H1 (cell line): Measurements from ENCODE around the gene NID1. TPM values are rescaled to one million over a fixed set of nuclear protein-coding genes. Genes with fewer than 3 reads are reported as not detected.

ENCODE experiments used
- CTCF ChIA-PET: fragments of 300-600 bp; sonication (Branson Sonifier 250); formaldehyde crosslinking; loops from one replicate; lab custom pipeline; 2021; ENCODE audit not compliant: partially characterized antibody; lab: Charles Lee
- POLR2A ChIA-PET: fragments of 300-600 bp; sonication (Branson Sonifier 250); formaldehyde crosslinking; loops from one replicate; lab custom pipeline; 2021; ENCODE audit warnings: inconsistent platforms; ENCODE audit not compliant: partially characterized antibody; lab: Charles Lee
- DNase-seq, 2 experiments: peaks; one replicate each; pipeline versions ENCODE4 v3.0.0 to v3.0.0-alpha.2; 2010 to 2022; ENCODE audit warnings: low spot score in 2 of 2, low read depth in 1 of 2, mixed read lengths in 1 of 2
- FAIRE-seq: peaks from 2 replicates; lab custom pipeline; 2011; peaks lifted over from hg19 to GRCh38; lab: Jason Lieb, UNC
- H2AFZ ChIP-seq: 2 replicates; pipeline ENCODE4 v1.8.1; 2012; ENCODE audit warnings: low read length, inconsistent platforms
- H2AK5ac ChIP-seq: 2 replicates; pipeline ENCODE4 v1.6.1; 2013; ENCODE audit warnings: low read depth, low read length
- H2BK120ac ChIP-seq: replicated peaks from 2 replicates; pipeline ENCODE3; 2013; ENCODE audit warnings: low read depth, low read length, inconsistent platforms
- H2BK12ac ChIP-seq: 2 replicates; pipeline ENCODE4 v1.6.1; 2013; ENCODE audit warnings: low read depth, low read length
- H2BK15ac ChIP-seq: 2 replicates; pipeline ENCODE4 v1.6.1; 2013; ENCODE audit warnings: low read length
- H2BK20ac ChIP-seq: 2 replicates; pipeline ENCODE4 v1.6.1; 2013; ENCODE audit warnings: low read length
- H2BK5ac ChIP-seq: 2 replicates; pipeline ENCODE4 v1.6.1; 2013; ENCODE audit warnings: low read depth, low read length
- H3K14ac ChIP-seq: 2 replicates; pipeline ENCODE4 v1.6.1; 2013; ENCODE audit warnings: inconsistent platforms; ENCODE audit not compliant: insufficient read length
- H3K18ac ChIP-seq: 2 replicates; pipeline ENCODE4 v1.6.1; 2013; ENCODE audit warnings: low read length; ENCODE audit errors: extremely low read depth
- H3K23ac ChIP-seq: 2 replicates; pipeline ENCODE4 v1.6.1; 2013; ENCODE audit warnings: inconsistent platforms; ENCODE audit not compliant: insufficient read length
- H3K23me2 ChIP-seq: 2 replicates; pipeline ENCODE4 v1.6.1; 2013; ENCODE audit warnings: low read depth, low read length
- H3K27ac ChIP-seq: 2 replicates; pipeline ENCODE4 v1.6.1; 2011; ENCODE audit warnings: low read depth, low read length, inconsistent platforms
- H3K27me3 ChIP-seq, 4 experiments: replicated peaks in 1 of 4; 1 replicate in 1 of 4; 2 replicates in 3 of 4; pipeline versions ENCODE4 v1.6.1 to v1.8.1; 2011 to 2013; ENCODE audit warnings: low read length in 3 of 4, mild to moderate bottlenecking in 3 of 4, inconsistent platforms in 2 of 4, mixed read lengths in 2 of 4, moderate library complexity in 1 of 4; ENCODE audit not compliant: control insufficient read depth in 3 of 4, insufficient read depth in 3 of 4; ENCODE audit errors: extremely low read depth in 1 of 4
- H3K36me3 ChIP-seq, 4 experiments: 2 replicates each; pipeline versions ENCODE4 v1.6.1 to v1.8.1; 2011 to 2013; ENCODE audit warnings: mild to moderate bottlenecking in 4 of 4, low read length in 3 of 4, moderate library complexity in 2 of 4, control low read depth in 1 of 4, inconsistent platforms in 1 of 4; ENCODE audit not compliant: insufficient read depth in 4 of 4, control insufficient read depth in 2 of 4
- H3K4ac ChIP-seq: replicated peaks from 2 replicates; pipeline ENCODE3; 2013; ENCODE audit warnings: low read length, low read depth, mixed read lengths, inconsistent platforms; ENCODE audit not compliant: insufficient read length
- H3K4me1 ChIP-seq, 4 experiments: replicated peaks in 1 of 4; 1 replicate in 1 of 4; 2 replicates in 3 of 4; pipeline versions ENCODE4 v1.6.1 to v1.8.1; 2011 to 2013; ENCODE audit warnings: low read length in 3 of 4, inconsistent platforms in 2 of 4, mixed read lengths in 1 of 4; ENCODE audit not compliant: insufficient read depth in 4 of 4, control insufficient read depth in 3 of 4
- H3K4me2 ChIP-seq, 2 experiments: 2 replicates each; pipeline versions ENCODE4 v1.6.1 to v1.8.1; 2011 to 2013; ENCODE audit warnings: low read depth in 2 of 2, low read length in 2 of 2, control low read depth in 1 of 2, inconsistent platforms in 1 of 2, mild to moderate bottlenecking in 1 of 2; ENCODE audit not compliant: insufficient read depth in 1 of 2
- H3K4me3 ChIP-seq, 4 experiments: fragments of 200-600, 300-600 bp in 1 of 4; sonication (generic), shearing (Covaris generic), sonication (Bioruptor Twin) in 1 of 4; 2 replicates each; pipeline versions ENCODE4 v1.5.1 to v1.8.1; 2011 to 2016; ENCODE audit warnings: low read length in 4 of 4, low read depth in 3 of 4, control low read depth in 2 of 4, inconsistent platforms in 2 of 4, mild to moderate bottlenecking in 2 of 4, mixed read lengths in 1 of 4, moderate library complexity in 1 of 4; ENCODE audit not compliant: insufficient read depth in 2 of 4; ENCODE audit errors: extremely low read depth in 1 of 4
- H3K56ac ChIP-seq: replicated peaks from 2 replicates; pipeline ENCODE3; 2013; ENCODE audit warnings: low read depth, mild to moderate bottlenecking, mixed read lengths, low read length, inconsistent platforms; ENCODE audit not compliant: insufficient read length
- H3K79me1 ChIP-seq: 2 replicates; pipeline ENCODE4 v1.6.1; 2013; ENCODE audit warnings: low read depth, low read length, control low read depth
- H3K79me2 ChIP-seq, 2 experiments: 2 replicates each; pipeline versions ENCODE4 v1.6.1 to v1.8.1; 2012 to 2013; ENCODE audit warnings: low read length in 2 of 2, mild to moderate bottlenecking in 2 of 2, inconsistent platforms in 1 of 2; ENCODE audit not compliant: insufficient read depth in 2 of 2, control insufficient read depth in 1 of 2
- H3K9ac ChIP-seq, 4 experiments: replicated peaks in 1 of 4; 1 replicate in 1 of 4; 2 replicates in 3 of 4; pipeline versions ENCODE4 v1.6.1 to v1.8.1; 2011 to 2013; ENCODE audit warnings: low read depth in 3 of 4, low read length in 3 of 4, control low read depth in 2 of 4, mild to moderate bottlenecking in 2 of 4, moderate library complexity in 2 of 4, inconsistent platforms in 1 of 4; ENCODE audit errors: extremely low read depth in 1 of 4
- H3K9me3 ChIP-seq, 2 experiments: 2 replicates each; pipeline versions ENCODE4 v1.6.1 to v1.8.1; 2012 to 2013; ENCODE audit warnings: mild to moderate bottlenecking in 2 of 2, moderate library complexity in 2 of 2, control low read depth in 1 of 2, inconsistent platforms in 1 of 2, low read depth in 1 of 2, low read length in 1 of 2, mixed read lengths in 1 of 2; ENCODE audit not compliant: insufficient read depth in 2 of 2
- H4K20me1 ChIP-seq, 2 experiments: replicated peaks in 1 of 2; 2 replicates each; pipeline versions ENCODE3 to v1.8.1; 2011 to 2013; ENCODE audit warnings: inconsistent platforms in 2 of 2, low read length in 2 of 2, mild to moderate bottlenecking in 1 of 2; ENCODE audit not compliant: insufficient read depth in 2 of 2, control insufficient read depth in 1 of 2
- H4K5ac ChIP-seq: 2 replicates; pipeline ENCODE4 v1.6.1; 2013; ENCODE audit warnings: low read length, low read depth, mixed read lengths, inconsistent platforms; ENCODE audit not compliant: insufficient read length
- H4K8ac ChIP-seq: 2 replicates; pipeline ENCODE4 v1.8.0; 2013; ENCODE audit warnings: mild to moderate bottlenecking, moderate library complexity, low read length, inconsistent platforms; ENCODE audit not compliant: insufficient read depth; ENCODE audit errors: extremely low read depth
- H4K91ac ChIP-seq: replicated peaks from 2 replicates; pipeline ENCODE3; 2013; ENCODE audit warnings: low read length, mixed read lengths, inconsistent platforms; ENCODE audit not compliant: insufficient read length
- BACH1 ChIP-seq: IDR thresholded peaks from 2 replicates; pipeline ENCODE4 v1.6.1; 2012; ENCODE audit warnings: low read length, improper control_type of control experiment
- SIX5 ChIP-seq: IDR thresholded peaks from 2 replicates; pipeline ENCODE4 v1.6.1; 2011; ENCODE audit warnings: mild to moderate bottlenecking, low read depth, low read length
- WGBS, 2 experiments: shearing (Covaris generic) in 1 of 2; methylation state at CpG; one replicate each; pipeline versions ENCODE4 v1.1.6 to v1.1.7; 2013 to 2015; ENCODE audit warnings: low lambda C conversion rate in 2 of 2, mixed read lengths in 2 of 2, inconsistent platforms in 1 of 2, low coverage in 1 of 2, missing lambda C conversion rate in 1 of 2; ENCODE audit not compliant: insufficient replicate concordance in 2 of 2, insufficient coverage in 1 of 2, insufficient read length in 1 of 2; ENCODE audit errors: extremely low coverage in 1 of 2, missing lambda C conversion rate in 1 of 2; 5-methylcytosine and 5-hydroxymethylcytosine counted together
- polyA plus RNA-seq, 7 experiments: library from polyadenylated mRNA; depleted of rRNA in 3 of 7; stranded (reverse) in 5 of 7; unstranded in 2 of 7; fragments of >200 nt in 5 of 7; fragments of 200-250 nt in 2 of 7; gene quantifications; 1 replicate in 5 of 7; 2 replicates in 1 of 7; 4 replicates in 1 of 7; pipeline versions ENCODE4 v1.2.1 to v1.2.3, GENCODE V29; 2011 to 2013; ENCODE audit warnings: missing spikeins in 2 of 7, mixed read lengths in 2 of 7
- total RNA-seq: library from RNA; stranded (reverse); fragmentation: NEBNext Ultra II Directional; extraction: Animal tissue kit (Norgen Biotek cat#: 25700); gene quantifications from 2 replicates; pipeline ENCODE4 v1.2.1, GENCODE V29; 2021

Gene NID1
- total and polyA plus RNA-seq, 2 of the 8 experiments (the other 6 are each of a cell fraction or from before 2014, with no cell fraction given): 20.9 to 25.4 TPM

DNA sequence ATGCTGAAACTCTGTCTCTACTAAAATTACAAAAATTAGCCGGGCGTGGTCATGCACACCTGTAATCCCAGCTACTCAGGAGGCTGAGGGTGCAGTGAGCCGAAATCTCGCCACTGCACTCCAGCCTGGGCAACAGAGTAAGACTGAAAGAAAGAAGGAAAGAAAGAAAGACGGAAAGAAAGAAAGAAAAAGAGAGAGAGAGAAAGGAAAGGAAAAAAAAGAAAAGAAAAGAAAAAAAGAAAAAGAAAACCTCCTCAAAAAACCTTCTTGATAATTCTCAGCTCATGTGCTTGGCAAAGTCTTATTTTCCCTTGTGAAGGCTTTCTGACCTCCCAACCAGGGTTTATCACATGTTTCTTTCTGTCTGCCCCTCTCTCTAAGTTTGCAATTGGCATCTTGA lies 7.3 kb downstream of the NID1 start:
- Histone ChIP-seq H2AK5ac (no peak overlapping the region), H3K23me2 (no peaks in the 10 kb centered on the region; the same call in 1 of the 2 replicates), H4K5ac (no peak overlapping the region), H3K27ac (no peak overlapping the region), H3K14ac (no peak overlapping the region), H3K79me1 (no peaks in the 10 kb centered on the region), H4K20me1 (no peaks in the 10 kb centered on the region), H3K4me1 (peaks cover 0 to 2% (median 0%) of the 10 kb centered on the region in 4 experiments; a peak in 2 of 7 replicates), H2BK120ac (no peak overlapping the region), H3K23ac (no peak overlapping the region), H4K91ac (no peak overlapping the region), H3K79me2 (no peaks in the 10 kb centered on the region), H2BK5ac (no peak overlapping the region), H3K4me3 (no peak overlapping the region), H3K4me2 (no peak overlapping the region; a peak in 1 of 4 replicates), H3K27me3 (no peaks in the 10 kb centered on the region), H2BK12ac (no peak overlapping the region), H2BK15ac (no peak overlapping the region), H3K36me3 (no peaks in the 10 kb centered on the region), H3K4ac (no peak overlapping the region), H2BK20ac (no peak overlapping the region), H2AFZ (no peak overlapping the region), H4K8ac (no peak overlapping the region), H3K56ac (no peak overlapping the region), H3K18ac (no peak overlapping the region; the same call in 1 of the 2 replicates), H3K9ac (no peak overlapping the region), H3K9me3 (no peaks in the 10 kb centered on the region)
- TF ChIP-seq SIX5: no peak
- no peak for TF ChIP-seq BACH1
- ChIA-PET POLR2A (no interaction called here), CTCF (interaction anchor here (1.0 to 1.2 kb wide), 2 partner anchors 51 to 85 kb away, joined by 3 to 4 read pairs; no protein-coding TSS in a partner anchor)
- DNase-seq (no peak), FAIRE-seq (no peak)
- WGBS, 2 experiments: 73% methylated on average over 4 of the region's 5 CpGs; no CpG with 5 or more reads in 1 of the 2 experiments
